ENCODE data around the gene POLR3K.

- TF ChIP-seq CTCF (IDR thresholded peaks at IDR 0.05) (no peak), POLR2A (IDR thresholded peaks at IDR 0.05) (no peak), POLR2AphosphoS5 (IDR thresholded peaks at IDR 0.05) (no peak), EP300 (IDR thresholded peaks at IDR 0.05) (no peak)
Observed at GRCh38 chr16:47234-47633, 6.2 kb downstream of the POLR3K start.

Data from upper lobe of left lung (tissue), 4 donors.